ENCODE data around the gene RNF148. TPM values are rescaled to one million over a fixed set of nuclear protein-coding genes. Genes with fewer than 3 reads are reported as not detected.
A peak's percentile ranks its signal among the peaks of the same experiment; 100 is the strongest.

The RNF148 gene
- polyA plus RNA-seq, 2 of the 4 experiments (the other 2 are of a cell fraction), result not detected

DNA sequence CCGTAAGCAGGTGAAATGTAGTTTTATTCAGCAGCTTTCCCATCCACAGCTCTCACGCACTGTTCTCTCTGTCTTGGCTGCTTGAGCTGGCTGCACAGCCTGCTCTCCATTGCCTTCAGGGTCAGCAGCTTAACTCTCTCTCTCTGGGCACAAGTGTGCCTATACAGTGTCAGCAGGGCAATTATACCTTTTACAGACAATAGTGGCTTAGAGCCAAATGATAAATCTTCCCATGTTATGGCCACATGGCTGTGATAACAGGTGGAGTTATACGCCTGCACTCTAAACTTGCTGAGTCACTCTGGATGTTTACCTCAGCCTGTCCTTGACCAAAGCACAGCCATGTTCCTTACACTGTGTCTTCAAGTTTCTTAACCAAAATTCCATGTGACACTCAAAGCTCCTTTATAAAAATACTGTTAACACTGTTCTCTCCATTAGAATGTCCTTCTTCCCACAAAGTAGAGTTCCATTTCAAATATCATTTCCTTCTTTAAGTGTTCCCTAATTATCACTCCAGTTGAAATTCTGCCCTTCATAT, 9.9 kb downstream of the RNF148 start:
- CTCF ChIA-PET, result no interaction called here

DNA sequence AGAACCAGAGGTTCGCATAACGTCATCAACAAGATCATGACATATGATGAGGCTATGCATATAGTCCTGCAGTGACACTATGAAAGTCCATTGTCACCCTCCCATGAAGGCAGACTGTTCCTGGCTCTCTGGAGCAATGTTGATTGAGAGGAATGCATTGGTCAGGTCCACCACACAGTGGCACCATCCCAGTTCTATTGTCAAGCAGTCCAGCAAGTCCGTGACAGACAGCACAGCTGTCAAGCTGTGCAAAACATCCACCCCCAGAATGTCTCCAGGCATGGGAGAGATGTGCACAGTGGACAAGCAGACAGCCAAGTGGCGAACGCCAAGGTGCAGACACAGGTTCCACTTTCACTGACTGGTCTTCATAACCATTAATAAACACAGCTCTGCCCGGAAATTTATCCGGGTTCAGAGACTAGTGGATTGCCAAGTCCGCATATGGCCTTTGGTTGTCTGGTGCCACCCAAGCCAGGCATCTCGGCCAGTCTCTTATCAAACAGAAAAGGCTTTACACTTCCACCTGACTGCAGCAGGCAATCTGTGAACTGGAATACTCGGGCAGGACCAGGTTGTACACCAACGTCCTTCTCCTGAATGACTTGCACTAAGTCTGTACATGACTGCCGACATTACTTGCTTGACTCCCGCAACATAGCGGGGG, 11.0 kb downstream of the RNF148 start:
- FAIRE-seq (no peak), DNase-seq (ENCODE audit: low read depth in 1 of 2, low spot score in 1 of 2) (no peak), ATAC-seq (no peak)
- CTCF ChIA-PET, result no interaction called here
- Histone ChIP-seq H3K4me1 (no peaks in the 10 kb centered on the region), H3K4me3 (no peak overlapping the region), H3K9me3 (no peaks in the 10 kb centered on the region), H3K4me2 (no peak overlapping the region), H3K27ac (no peak overlapping the region)
- TF ChIP-seq SREBF2 (IDR thresholded peaks at IDR 0.05), result no peak
- TF ChIP-seq, protein P1, sequence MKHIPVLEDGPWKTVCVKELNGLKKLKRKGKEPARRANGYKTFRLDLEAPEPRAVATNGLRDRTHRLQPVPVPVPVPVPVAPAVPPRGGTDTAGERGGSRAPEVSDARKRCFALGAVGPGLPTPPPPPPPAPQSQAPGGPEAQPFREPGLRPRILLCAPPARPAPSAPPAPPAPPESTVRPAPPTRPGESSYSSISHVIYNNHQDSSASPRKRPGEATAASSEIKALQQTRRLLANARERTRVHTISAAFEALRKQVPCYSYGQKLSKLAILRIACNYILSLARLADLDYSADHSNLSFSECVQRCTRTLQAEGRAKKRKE (CRISPR knock-in tag; IDR thresholded peaks at IDR 0.05; ENCODE audit: low read depth), result no peak
- no peak for TF ChIP-seq MYC (IDR thresholded peaks at IDR 0.05; ENCODE audit: borderline replicate concordance, low read length)
- TF ChIP-seq PHF8 (IDR thresholded peaks at IDR 0.05; ENCODE audit: borderline replicate concordance, low read depth), result no peak
- TF ChIP-seq TP53 (CRISPR knock-in tag; IDR thresholded peaks at IDR 0.05), result no peak
- no peak for TF ChIP-seq TFCP2L1 (CRISPR knock-in tag; IDR thresholded peaks at IDR 0.05)
- TF ChIP-seq BHLHE40 (IDR thresholded peaks at IDR 0.05; ENCODE audit: low read depth, low read length), result no peak
- TF ChIP-seq HOXB13 (CRISPR knock-in tag; IDR thresholded peaks at IDR 0.05; ENCODE audit: low read depth), result no peak
- no peak for TF ChIP-seq RARB (CRISPR knock-in tag; IDR thresholded peaks at IDR 0.05)
- WGBS (ENCODE audit: missing lambda C conversion rate), result 40% methylated on average over 11 of the region's 14 CpGs
- POLR2A ChIA-PET, result no interaction called here

More for the DNA sequence above, 9.9 kb downstream of the RNF148 start:
- Histone ChIP-seq H3K27ac (no peak overlapping the region), H3K4me3 (no peak overlapping the region), H3K9me3 (no peaks in the 10 kb centered on the region), H3K4me1 (no peaks in the 10 kb centered on the region), H3K4me2 (no peak overlapping the region)
- DNase-seq (ENCODE audit: low read depth in 1 of 2, low spot score in 1 of 2) (peak in 1 of 2 experiments; percentile 9), FAIRE-seq (no peak), ATAC-seq (no peak)
- POLR2A ChIA-PET, result no interaction called here
- 76% methylated on average over 3 of the region's 3 CpGs for WGBS (ENCODE audit: missing lambda C conversion rate)
- no peak for TF ChIP-seq POLR2AphosphoS2 (conservative IDR thresholded peaks at IDR 0.05; ENCODE audit: low read length)
- TF ChIP-seq EHMT2 (IDR thresholded peaks at IDR 0.05; ENCODE audit: low read depth), result no peak
- TF ChIP-seq, protein P2, sequence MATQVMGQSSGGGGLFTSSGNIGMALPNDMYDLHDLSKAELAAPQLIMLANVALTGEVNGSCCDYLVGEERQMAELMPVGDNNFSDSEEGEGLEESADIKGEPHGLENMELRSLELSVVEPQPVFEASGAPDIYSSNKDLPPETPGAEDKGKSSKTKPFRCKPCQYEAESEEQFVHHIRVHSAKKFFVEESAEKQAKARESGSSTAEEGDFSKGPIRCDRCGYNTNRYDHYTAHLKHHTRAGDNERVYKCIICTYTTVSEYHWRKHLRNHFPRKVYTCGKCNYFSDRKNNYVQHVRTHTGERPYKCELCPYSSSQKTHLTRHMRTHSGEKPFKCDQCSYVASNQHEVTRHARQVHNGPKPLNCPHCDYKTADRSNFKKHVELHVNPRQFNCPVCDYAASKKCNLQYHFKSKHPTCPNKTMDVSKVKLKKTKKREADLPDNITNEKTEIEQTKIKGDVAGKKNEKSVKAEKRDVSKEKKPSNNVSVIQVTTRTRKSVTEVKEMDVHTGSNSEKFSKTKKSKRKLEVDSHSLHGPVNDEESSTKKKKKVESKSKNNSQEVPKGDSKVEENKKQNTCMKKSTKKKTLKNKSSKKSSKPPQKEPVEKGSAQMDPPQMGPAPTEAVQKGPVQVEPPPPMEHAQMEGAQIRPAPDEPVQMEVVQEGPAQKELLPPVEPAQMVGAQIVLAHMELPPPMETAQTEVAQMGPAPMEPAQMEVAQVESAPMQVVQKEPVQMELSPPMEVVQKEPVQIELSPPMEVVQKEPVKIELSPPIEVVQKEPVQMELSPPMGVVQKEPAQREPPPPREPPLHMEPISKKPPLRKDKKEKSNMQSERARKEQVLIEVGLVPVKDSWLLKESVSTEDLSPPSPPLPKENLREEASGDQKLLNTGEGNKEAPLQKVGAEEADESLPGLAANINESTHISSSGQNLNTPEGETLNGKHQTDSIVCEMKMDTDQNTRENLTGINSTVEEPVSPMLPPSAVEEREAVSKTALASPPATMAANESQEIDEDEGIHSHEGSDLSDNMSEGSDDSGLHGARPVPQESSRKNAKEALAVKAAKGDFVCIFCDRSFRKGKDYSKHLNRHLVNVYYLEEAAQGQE (IDR thresholded peaks at IDR 0.05), result no peak
- TF ChIP-seq RNF2 (IDR thresholded peaks at IDR 0.05; ENCODE audit: borderline replicate concordance, low read depth), result no peak
- TF ChIP-seq PHF8 (IDR thresholded peaks at IDR 0.05; ENCODE audit: borderline replicate concordance, low read depth), result no peak
- TF ChIP-seq FOXS1 (CRISPR knock-in tag; IDR thresholded peaks at IDR 0.05), result no peak
- TF ChIP-seq ZNF302 (CRISPR knock-in tag; IDR thresholded peaks at IDR 0.05), result no peak
- no peak for TF ChIP-seq RAD21 (conservative IDR thresholded peaks at IDR 0.05 in 1 of 2, IDR thresholded peaks at IDR 0.05 in 1 of 2)
- no peak for TF ChIP-seq BHLHE40 (IDR thresholded peaks at IDR 0.05; ENCODE audit: low read depth, low read length)
- TF ChIP-seq MAX (IDR thresholded peaks at IDR 0.05), result no peak
- TF ChIP-seq MYC (IDR thresholded peaks at IDR 0.05; ENCODE audit: borderline replicate concordance, low read length), result no peak
- no peak for TF ChIP-seq EP300 (IDR thresholded peaks at IDR 0.05)
- TF ChIP-seq NFE2L2 (conservative IDR thresholded peaks at IDR 0.05; ENCODE audit: low read length), result peak; percentile 50; the same call in 1 of the 2 replicates
- TF ChIP-seq MAFK (IDR thresholded peaks at IDR 0.05; ENCODE audit: partially characterized antibody), result peak; percentile 59
- TF ChIP-seq E2F6 (IDR thresholded peaks at IDR 0.05; ENCODE audit: borderline replicate concordance, low read depth), result no peak
- no peak for TF ChIP-seq CHD4 (IDR thresholded peaks at IDR 0.05; ENCODE audit: borderline replicate concordance)
- no peak for TF ChIP-seq RFX5 (IDR thresholded peaks at IDR 0.05)
- no peak for TF ChIP-seq CBX2 (IDR thresholded peaks at IDR 0.05; ENCODE audit: borderline replicate concordance, low read depth)
- TF ChIP-seq HOXB13 (CRISPR knock-in tag; IDR thresholded peaks at IDR 0.05; ENCODE audit: low read depth), result peak; percentile 36; the same call in 1 of the 2 replicates
- TF ChIP-seq FOSL2 (IDR thresholded peaks at IDR 0.05), result no peak
- no peak for TF ChIP-seq FOSL2 (CRISPR knock-in tag; IDR thresholded peaks at IDR 0.05)

Data from A549 (cell line).